HepG2 (cell line): ENCODE data around the gene XPO1. TPM values are rescaled to one million over a fixed set of nuclear protein-coding genes. Genes with fewer than 3 reads are reported as not detected.

Experiments used
- ARID2 ChIP-seq: sonication (generic); formaldehyde crosslinking; IDR thresholded peaks from 2 replicates; pipeline ENCODE4 v1.8.1; 2022; ENCODE audit warnings: mild to moderate bottlenecking, missing genetic modification reagents, borderline replicate concordance
- CREB1 ChIP-seq, 2 experiments: fragments of 450-650 bp in 1 of 2; IDR thresholded peaks; 2 replicates each; pipeline ENCODE4 v1.6.1; 2016 to 2017; ENCODE audit warnings: control low read depth in 1 of 2, mild to moderate bottlenecking in 1 of 2, missing compliant biosample characterization in 1 of 2, missing genetic modification characterization in 1 of 2
- FOXA3 ChIP-seq: IDR thresholded peaks from 2 replicates; pipeline ENCODE4 v1.6.1; 2016; ENCODE audit warnings: missing genetic modification reagents, missing compliant biosample characterization
- FOXK2 ChIP-seq: fragments of 450-650 bp; IDR thresholded peaks from 2 replicates; pipeline ENCODE4 v1.6.1; 2016
- HMG20A ChIP-seq: IDR thresholded peaks from 2 replicates; pipeline ENCODE4 v1.6.1; 2016; ENCODE audit warnings: borderline replicate concordance
- IRX3 ChIP-seq: sonication (generic); formaldehyde crosslinking; IDR thresholded peaks from 2 replicates; pipeline ENCODE4 v1.8.1; 2023; ENCODE audit warnings: mild to moderate bottlenecking, low read depth, missing genetic modification reagents, borderline replicate concordance
- KDM2A ChIP-seq: sonication (generic); formaldehyde crosslinking; IDR thresholded peaks from 2 replicates; pipeline ENCODE4 v1.4.0; 2020; ENCODE audit warnings: low read depth, missing genetic modification reagents, borderline replicate concordance
- MAFF ChIP-seq: IDR thresholded peaks from 2 replicates; pipeline ENCODE4 v1.6.1; 2011; ENCODE audit warnings: low read depth, low read length, improper control_type of control experiment
- NCOA2 ChIP-seq: sonication (generic); formaldehyde crosslinking; IDR thresholded peaks from 2 replicates; pipeline ENCODE4 v1.8.0; 2022; ENCODE audit warnings: inconsistent platforms
- NR3C1 ChIP-seq: sonication (generic); formaldehyde crosslinking; IDR thresholded peaks from 2 replicates; pipeline ENCODE4 v1.4.0; 2020; ENCODE audit warnings: missing genetic modification reagents
- PHF21A ChIP-seq: sonication (generic); formaldehyde crosslinking; IDR thresholded peaks from 2 replicates; pipeline ENCODE4 v1.5.0; 2020; ENCODE audit warnings: mild to moderate bottlenecking, missing genetic modification reagents
- RAD51 ChIP-seq: fragments of 450-650 bp; IDR thresholded peaks from 2 replicates; pipeline ENCODE4 v1.6.1; 2016; ENCODE audit warnings: borderline replicate concordance
- REL ChIP-seq: sonication (generic); formaldehyde crosslinking; conservative IDR thresholded peaks from 2 replicates; pipeline ENCODE4 v1.8.0; 2022; ENCODE audit warnings: mild to moderate bottlenecking, missing genetic modification reagents, moderate library complexity
- SP1 ChIP-seq, 2 experiments: fragments of 450-650 bp in 1 of 2; sonication (generic) in 1 of 2; formaldehyde crosslinking in 1 of 2; IDR thresholded peaks; 2 replicates each; pipeline versions ENCODE4 v1.4.0 to v1.6.1; 2016 to 2020; ENCODE audit warnings: missing genetic modification reagents in 1 of 2
- SP5 ChIP-seq: IDR thresholded peaks from 2 replicates; pipeline ENCODE4 v1.6.1; 2016; ENCODE audit warnings: low read depth, borderline replicate concordance
- TAF1 ChIP-seq: sonication (generic); formaldehyde crosslinking; IDR thresholded peaks from 2 replicates; pipeline ENCODE4 v1.4.0; 2020; ENCODE audit warnings: missing genetic modification reagents
- TEAD3 ChIP-seq: optimal IDR thresholded peaks from 2 replicates; pipeline ENCODE3; 2016; ENCODE audit warnings: borderline replicate concordance
- TMF1 ChIP-seq: sonication (generic); formaldehyde crosslinking; IDR thresholded peaks from 2 replicates; pipeline ENCODE4 v1.8.1; 2022; ENCODE audit warnings: low read depth, missing genetic modification reagents
- ZBTB14 ChIP-seq: sonication (generic); formaldehyde crosslinking; IDR thresholded peaks from 2 replicates; pipeline ENCODE4 v1.4.0; 2020; ENCODE audit warnings: missing genetic modification reagents
- ZBTB7A ChIP-seq: sonication (generic); formaldehyde crosslinking; IDR thresholded peaks from 2 replicates; pipeline ENCODE4 v1.8.0; 2022; ENCODE audit warnings: mild to moderate bottlenecking, missing genetic modification reagents
- ZKSCAN8 ChIP-seq: IDR thresholded peaks from 2 replicates; pipeline ENCODE4 v1.6.1; 2016; ENCODE audit warnings: borderline replicate concordance, missing genetic modification reagents, missing compliant biosample characterization
- ZNF24 ChIP-seq: fragments of 450-650 bp; IDR thresholded peaks from 2 replicates; pipeline ENCODE4 v1.6.1; 2017; ENCODE audit warnings: antibody characterized with exemption, mild to moderate bottlenecking
- ZNF382 ChIP-seq: sonication (generic); formaldehyde crosslinking; IDR thresholded peaks from 2 replicates; pipeline ENCODE4 v1.5.0; 2020; ENCODE audit warnings: missing genetic modification reagents, mild to moderate bottlenecking, borderline replicate concordance
- ZNF446 ChIP-seq: sonication (generic); formaldehyde crosslinking; IDR thresholded peaks from 2 replicates; pipeline ENCODE4 v1.5.0; 2020; ENCODE audit warnings: mild to moderate bottlenecking, missing genetic modification reagents
- ZNF766 ChIP-seq: sonication (generic); formaldehyde crosslinking; IDR thresholded peaks from 2 replicates; pipeline ENCODE4 v1.5.0; 2020; ENCODE audit warnings: missing genetic modification reagents, borderline replicate concordance
- ZSCAN20 ChIP-seq: sonication (generic); formaldehyde crosslinking; IDR thresholded peaks from 2 replicates; pipeline ENCODE4 v1.4.0; 2020; ENCODE audit warnings: missing genetic modification reagents, mild to moderate bottlenecking, borderline replicate concordance
- polyA plus RNA-seq, 8 experiments: library from polyadenylated mRNA; depleted of rRNA in 3 of 8; stranded (reverse) in 7 of 8; unstranded in 1 of 8; fragments of >200 nt; fragmentation: Illumina TruSeq in 4 of 8; extraction: Trizol in 4 of 8; gene quantifications; 2 replicates each; pipeline versions ENCODE4 v1.2.1 to v1.2.3, GENCODE V29; 2011 to 2016; ENCODE audit warnings: low read depth in 4 of 8, missing spikeins in 1 of 8, mixed read lengths in 1 of 8; ENCODE audit not compliant: insufficient read depth in 1 of 8
- total RNA-seq, 5 experiments: library from RNA; depleted of rRNA; stranded (reverse); fragments of >200 nt; fragmentation: Illumina TruSeq; extraction: Trizol; gene quantifications; 2 replicates each; pipeline ENCODE4 v1.2.3, GENCODE V29; 2016; ENCODE audit warnings: low read depth in 1 of 5
- TF ChIP-seq, protein P1 (sequence below): sonication (generic); formaldehyde crosslinking; IDR thresholded peaks from 2 replicates; pipeline ENCODE4 v1.8.1; 2022; ENCODE audit warnings: mild to moderate bottlenecking, missing genetic modification reagents
- TF ChIP-seq, protein P2 (sequence below): sonication (generic); formaldehyde crosslinking; IDR thresholded peaks from 2 replicates; pipeline ENCODE4 v1.8.0; 2022; ENCODE audit warnings: mild to moderate bottlenecking, missing genetic modification reagents, moderate library complexity

XPO1 gene
- total and polyA plus RNA-seq, 2 of the 13 experiments (the other 11 are each of a cell fraction or from before 2014, with no cell fraction given): 67.4 to 212 TPM

- TF ChIP-seq, protein P1, sequence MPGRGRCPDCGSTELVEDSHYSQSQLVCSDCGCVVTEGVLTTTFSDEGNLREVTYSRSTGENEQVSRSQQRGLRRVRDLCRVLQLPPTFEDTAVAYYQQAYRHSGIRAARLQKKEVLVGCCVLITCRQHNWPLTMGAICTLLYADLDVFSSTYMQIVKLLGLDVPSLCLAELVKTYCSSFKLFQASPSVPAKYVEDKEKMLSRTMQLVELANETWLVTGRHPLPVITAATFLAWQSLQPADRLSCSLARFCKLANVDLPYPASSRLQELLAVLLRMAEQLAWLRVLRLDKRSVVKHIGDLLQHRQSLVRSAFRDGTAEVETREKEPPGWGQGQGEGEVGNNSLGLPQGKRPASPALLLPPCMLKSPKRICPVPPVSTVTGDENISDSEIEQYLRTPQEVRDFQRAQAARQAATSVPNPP: 0 out of 2 replicates have a peak, but pooled peaks have one; percentile 48
- TF ChIP-seq ARID2 (CRISPR knock-in tag) (no peak), RAD51 (no peak), ZNF766 (CRISPR knock-in tag) (0 out of 2 replicates have a peak, but pooled peaks have one; percentile 48), ZBTB14 (CRISPR knock-in tag) (no peak), TEAD3 (CRISPR knock-in tag) (peak; percentile 80), ZKSCAN8 (CRISPR knock-in tag) (peak; percentile 67; the same call in 1 of the 2 replicates), ZSCAN20 (CRISPR knock-in tag) (0 out of 2 replicates have a peak, but pooled peaks have one; percentile 77), HMG20A (0 out of 2 replicates have a peak, but pooled peaks have one; percentile 13), ZBTB7A (0 out of 2 replicates have a peak, but pooled peaks have one; percentile 0), SP5 (CRISPR knock-in tag) (peak; percentile 92), REL (CRISPR knock-in tag) (peak; percentile 75; the same call in 1 of the 2 replicates), ZNF24 (no peak), FOXK2 (peak; percentile 17; the same call in 1 of the 2 replicates), NCOA2 (CRISPR knock-in tag) (0 out of 2 replicates have a peak, but pooled peaks have one; percentile 18), IRX3 (no peak; the same call in 1 of the 2 replicates), KDM2A (CRISPR knock-in tag) (peak; percentile 82), ZNF382 (no peak), CREB1 (IDR thresholded peaks at IDR 0.05) (peak; percentile 42; the same call in 1 of the 2 replicates), CREB1 (CRISPR knock-in tag; IDR thresholded peaks at IDR 0.05) (no peak), TAF1 (CRISPR knock-in tag) (peak; percentile 88), ZNF446 (CRISPR knock-in tag) (peak; percentile 76), FOXA3 (CRISPR knock-in tag) (0 out of 2 replicates have a peak, but pooled peaks have one; percentile 21), NR3C1 (no peak), TMF1 (no peak), SP1 (IDR thresholded peaks at IDR 0.05) (no peak), SP1 (CRISPR knock-in tag; IDR thresholded peaks at IDR 0.05) (0 out of 2 replicates have a peak, but pooled peaks have one; percentile 39), PHF21A (CRISPR knock-in tag) (peak; percentile 38; the same call in 1 of the 2 replicates), MAFF (no peak)
- TF ChIP-seq, protein P2, sequence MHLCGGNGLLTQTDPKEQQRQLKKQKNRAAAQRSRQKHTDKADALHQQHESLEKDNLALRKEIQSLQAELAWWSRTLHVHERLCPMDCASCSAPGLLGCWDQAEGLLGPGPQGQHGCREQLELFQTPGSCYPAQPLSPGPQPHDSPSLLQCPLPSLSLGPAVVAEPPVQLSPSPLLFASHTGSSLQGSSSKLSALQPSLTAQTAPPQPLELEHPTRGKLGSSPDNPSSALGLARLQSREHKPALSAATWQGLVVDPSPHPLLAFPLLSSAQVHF: peak; percentile 79; the same call in 1 of the 2 replicates
Observed at GRCh38 chr2:61470965-61471904, 66.9 kb downstream of the XPO1 start, which contains the start of gene USP34 (continued).
